GM18526 (cell line): Measurements from ENCODE around the gene PPBP.

ENCODE experiments used
- POLR2A ChIP-seq: IDR thresholded peaks from 3 replicates; pipeline ENCODE4 v1.6.1; 2011; ENCODE audit not compliant: insufficient read length; ENCODE audit errors: extremely low read depth

Gene PPBP

GRCh38 chr4:73976716-73977115 is 11.3 kb downstream of the PPBP start:
- no peak for TF ChIP-seq POLR2A

- no peak for TF ChIP-seq POLR2A
These were observed 11.8 kb downstream of the PPBP start for GRCh38 chr4:73976217-73976616.

GRCh38 chr4:73974352-73974751 is 13.6 kb downstream of the PPBP start:
- TF ChIP-seq POLR2A: no peak

- no peak for TF ChIP-seq POLR2A
These were observed 17.0 kb downstream of the PPBP start for GRCh38 chr4:73970945-73971344.

GRCh38 chr4:73970011-73970410 is 18.0 kb downstream of the PPBP start:
- no peak for TF ChIP-seq POLR2A

GRCh38 chr4:73967866-73968265 is 20.1 kb downstream of the PPBP start:
- no peak for TF ChIP-seq POLR2A

GRCh38 chr4:73964862-73965611 is 23.0 kb downstream of the PPBP start:
- no peak for TF ChIP-seq POLR2A

GRCh38 chr4:73962724-73963123 is 25.3 kb downstream of the PPBP start:
- TF ChIP-seq POLR2A: no peak

GRCh38 chr4:73952352-73952751 is 35.6 kb downstream of the PPBP start:
- TF ChIP-seq POLR2A: no peak

GRCh38 chr4:73948990-73949706 is 38.8 kb downstream of the PPBP start:
- TF ChIP-seq POLR2A: no peak

GRCh38 chr4:73948291-73948690 is 39.7 kb downstream of the PPBP start:
- TF ChIP-seq POLR2A: no peak

GRCh38 chr4:73947239-73947985 is 40.6 kb downstream of the PPBP start:
- no peak for TF ChIP-seq POLR2A

- TF ChIP-seq POLR2A: no peak
These were observed 42.1 kb downstream of the PPBP start for GRCh38 chr4:73945674-73946449.

GRCh38 chr4:73945140-73945539 is 42.9 kb downstream of the PPBP start:
- no peak for TF ChIP-seq POLR2A
